Hematopoietic multipotent progenitor cell treated with erythropoietin and hydrocortisone succinate and interleukin-3 and kit ligand, for 8 days (in vitro differentiated cells): ENCODE results near the gene LIMS2.

Experiments used
- DNase-seq: peaks from one replicate; pipeline ENCODE4 v3.0.0-alpha.2; 2015

The LIMS2 gene

DNA sequence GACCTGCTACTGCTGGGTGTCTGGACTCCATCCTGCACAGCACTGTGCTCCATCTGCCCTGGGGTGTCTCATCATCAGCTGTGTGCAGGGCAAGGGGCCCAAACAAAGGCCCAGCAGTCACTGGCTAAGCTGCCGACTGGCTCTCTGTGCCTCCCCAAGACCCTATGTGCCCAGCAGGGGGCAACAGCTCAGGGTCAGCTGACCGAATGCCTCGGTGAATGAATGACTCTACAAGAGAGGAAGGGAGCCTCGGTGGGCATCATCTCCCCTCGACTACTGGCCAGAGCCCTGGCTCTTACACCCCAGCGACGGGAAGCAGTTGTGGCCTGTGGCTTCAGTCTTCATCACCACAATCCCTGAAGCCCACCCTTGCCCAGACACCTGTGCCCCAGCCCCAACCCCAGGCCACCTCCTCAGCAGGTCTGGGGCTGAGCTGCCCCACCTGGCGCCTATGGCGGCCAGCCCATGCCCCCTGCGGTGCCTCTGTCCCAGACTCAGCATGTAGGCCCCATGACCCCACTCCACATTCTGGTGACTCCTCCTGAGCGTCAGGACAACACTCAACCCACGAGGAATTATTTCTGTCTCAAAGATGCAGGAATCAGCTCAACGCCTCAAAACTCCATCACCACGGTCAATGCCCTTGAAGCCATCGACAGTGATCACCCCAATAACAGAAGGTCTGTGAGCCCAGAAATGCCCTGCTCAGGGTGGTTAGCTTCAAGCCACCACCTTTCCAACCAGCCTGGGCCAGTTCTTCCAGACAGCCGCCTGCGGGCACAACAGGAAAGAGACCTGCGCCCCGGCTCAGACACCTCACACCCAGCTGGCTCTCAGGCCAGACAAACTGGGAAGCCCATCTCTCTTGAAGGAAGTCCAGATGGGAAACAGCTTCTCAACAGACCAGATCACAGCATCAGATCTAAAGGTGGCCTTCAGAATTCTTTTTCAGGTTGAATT lies 31.0 kb downstream of the LIMS2 start:
- no peak for DNase-seq

DNA sequence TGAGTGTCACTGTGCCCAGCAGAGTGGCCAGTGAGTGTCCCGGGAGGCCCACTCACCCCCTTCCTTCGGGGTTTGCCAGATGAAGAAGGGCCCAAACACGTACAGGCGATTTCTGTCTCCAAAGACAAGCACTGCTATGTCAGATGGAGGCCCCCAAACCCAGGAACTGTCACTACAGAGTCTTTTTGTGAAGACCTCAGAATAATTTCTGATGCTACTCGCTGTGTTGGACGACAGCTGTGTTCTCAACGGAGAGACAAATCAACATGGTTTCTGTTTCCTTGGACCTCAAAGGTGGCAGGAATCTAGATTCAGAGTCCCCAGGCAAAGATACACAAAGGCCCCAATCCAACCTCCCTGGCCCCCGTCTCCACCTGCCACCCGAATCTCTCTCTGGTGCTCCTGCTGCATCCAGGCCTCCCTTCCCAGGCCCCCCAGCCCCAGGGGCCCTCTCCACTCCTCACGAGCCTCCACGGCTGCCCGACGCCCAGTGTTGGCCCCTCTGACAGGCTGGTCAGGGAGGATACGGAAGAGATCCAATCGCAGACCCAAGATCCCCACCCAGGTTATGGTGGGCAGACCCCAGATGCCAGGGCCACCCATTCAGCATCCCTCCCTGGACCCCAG lies 31.8 kb downstream of the LIMS2 start:
- DNase-seq: no peak

DNA sequence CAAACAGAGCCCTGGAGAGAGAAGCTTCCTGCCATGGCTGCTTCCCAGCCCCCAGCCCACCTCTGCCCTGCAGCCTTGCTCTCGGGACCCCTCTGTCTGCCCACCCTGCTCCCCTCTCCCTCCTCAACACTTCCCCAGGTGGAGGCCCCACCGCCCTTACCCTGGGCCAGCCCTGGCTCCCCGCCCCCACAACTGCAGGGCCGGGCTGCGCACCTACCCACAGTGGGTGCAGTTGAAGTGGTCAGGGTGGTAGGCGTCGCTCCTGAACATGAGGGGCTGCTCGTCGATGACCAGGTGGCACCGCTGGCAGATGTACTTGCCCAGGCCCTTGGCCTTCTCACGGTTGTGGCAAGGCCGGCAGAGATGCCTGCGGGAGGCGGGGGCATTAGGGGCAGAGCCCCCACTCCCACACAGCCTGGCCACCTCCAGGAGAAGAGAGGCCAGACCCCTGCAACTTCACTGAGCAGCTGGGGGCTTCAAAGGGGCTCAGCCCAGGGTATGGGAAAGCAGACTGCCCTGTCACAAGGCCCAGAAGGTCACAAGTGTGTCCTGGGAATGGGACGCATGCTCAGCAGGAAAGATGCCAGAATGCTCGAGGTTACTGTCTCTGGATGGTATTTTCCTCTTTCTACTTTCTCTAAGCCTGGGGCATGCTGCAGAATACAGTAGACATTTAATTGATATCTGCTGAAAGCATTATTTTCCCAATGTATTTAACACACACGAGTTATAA lies 32.5 kb downstream of the LIMS2 start:
- no peak for DNase-seq

DNA sequence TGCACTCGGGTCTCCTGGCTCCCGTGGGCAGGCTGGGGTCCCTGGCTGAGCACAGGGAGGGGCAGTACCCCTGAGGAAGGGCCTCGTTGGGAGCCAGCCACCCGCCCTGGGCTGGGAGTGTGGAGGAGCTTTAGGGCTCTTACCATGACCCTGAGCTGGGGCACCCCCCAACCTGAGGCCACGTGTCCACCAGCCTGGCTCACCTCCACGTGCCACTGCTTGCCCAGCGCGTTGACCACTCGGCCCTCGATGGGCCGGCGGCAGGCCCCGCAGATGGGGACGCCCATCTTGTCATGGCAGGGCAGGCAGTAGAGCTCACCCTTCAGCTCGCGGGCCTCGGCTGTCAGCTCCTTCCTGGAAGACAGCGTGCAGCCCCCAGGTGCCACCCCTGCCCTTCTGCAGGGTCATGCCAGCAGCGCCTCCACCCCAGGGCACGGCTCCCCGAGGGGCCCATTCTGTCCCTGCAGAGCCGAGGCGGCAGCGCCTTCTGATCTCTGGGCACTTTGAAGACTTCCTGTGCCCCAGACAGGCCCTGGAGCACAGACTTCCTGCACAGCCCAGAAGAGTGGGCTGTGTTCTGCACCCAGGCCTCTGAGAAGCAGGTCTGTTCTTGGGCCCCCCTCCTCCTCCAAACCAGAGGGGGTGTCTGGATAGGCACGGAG lies 33.4 kb downstream of the LIMS2 start:
- no peak for DNase-seq

DNA sequence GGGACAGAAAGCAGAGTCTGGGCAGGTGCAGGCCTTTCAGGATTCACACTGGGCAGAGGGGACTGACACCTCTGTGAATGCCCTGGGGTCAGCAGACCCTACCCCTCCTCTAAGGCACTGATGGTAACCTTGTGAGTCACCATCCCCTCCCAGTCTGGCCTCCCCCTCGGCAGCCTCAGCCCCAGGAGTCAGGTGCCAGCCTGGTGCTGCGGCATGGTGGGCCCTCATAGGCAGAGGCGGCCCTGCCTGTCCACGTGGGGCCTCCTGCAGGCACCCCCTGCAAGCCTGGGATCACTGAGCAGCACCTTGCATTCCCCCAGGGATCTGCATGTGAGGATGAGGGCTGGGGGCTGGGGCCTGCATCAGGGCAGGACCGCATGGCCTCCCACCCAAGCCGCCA lies 34.2 kb downstream of the LIMS2 start:
- DNase-seq: no peak

DNA sequence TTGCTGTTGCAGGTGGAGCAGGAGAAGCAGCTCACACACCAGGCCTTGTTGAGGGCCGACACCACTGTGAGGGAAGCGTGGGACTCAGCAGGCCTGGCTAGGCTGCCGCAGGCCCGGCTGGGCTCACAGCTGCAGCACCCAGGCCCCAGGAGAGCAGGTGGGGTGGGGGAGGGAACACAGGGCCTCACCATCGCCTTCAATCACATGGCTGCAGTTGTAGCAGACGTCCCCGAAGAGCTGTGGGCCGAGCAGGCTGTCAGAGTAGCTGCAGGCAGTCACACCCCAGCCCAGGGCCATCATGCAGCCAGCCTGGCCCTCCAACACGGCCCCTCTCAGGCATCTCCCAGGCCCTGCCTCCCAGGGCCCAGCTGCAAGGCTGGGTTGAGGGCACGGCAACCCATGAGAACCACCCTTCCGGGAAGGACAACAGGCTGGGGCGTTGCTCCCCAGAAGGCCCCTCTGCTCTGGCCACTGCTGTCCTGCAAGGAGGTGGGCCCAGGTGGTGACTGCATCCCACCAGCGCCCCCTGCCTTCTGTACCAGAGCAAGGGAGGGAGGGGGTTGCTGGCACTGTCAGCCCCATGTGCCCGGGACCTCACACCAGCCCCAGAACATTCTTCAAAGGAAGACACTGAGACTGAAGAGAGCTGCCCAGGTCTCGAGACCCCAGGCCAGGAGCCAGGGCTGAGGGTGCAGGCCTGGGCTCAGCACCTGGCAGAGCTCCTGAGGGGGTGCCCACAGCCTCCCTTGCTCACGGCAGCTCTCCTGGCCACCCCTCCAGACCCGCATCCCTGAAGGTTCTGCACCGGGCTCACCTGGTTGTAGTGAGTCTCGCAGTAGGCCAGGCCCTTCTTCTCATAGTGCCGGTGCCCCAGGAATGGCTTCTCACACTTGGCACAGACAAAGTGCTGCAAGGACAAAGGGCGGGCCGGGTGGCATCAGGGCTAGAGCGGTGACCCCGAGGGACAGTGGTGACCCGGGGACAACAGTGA lies 35.0 kb downstream of the LIMS2 start:
- DNase-seq: no peak

DNA sequence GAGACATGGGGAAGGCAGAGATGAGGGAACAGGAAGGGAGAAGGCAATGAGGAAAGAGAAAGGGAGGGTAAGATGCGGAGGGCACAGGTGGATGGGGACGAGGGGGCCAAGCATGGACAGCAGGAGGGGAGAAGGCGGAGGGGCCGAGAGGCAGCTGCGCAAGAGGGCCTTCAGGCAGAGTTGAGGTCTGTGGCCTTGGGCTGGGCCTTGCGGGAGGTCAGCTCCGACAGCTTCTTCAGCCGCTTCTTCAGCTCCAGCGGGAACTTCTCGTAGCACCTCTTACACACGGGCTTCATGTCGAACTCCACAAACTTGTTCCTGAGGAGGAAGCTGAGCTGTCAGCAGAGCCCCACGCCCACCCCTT lies 36.2 kb downstream of the LIMS2 start:
- DNase-seq: no peak

DNA sequence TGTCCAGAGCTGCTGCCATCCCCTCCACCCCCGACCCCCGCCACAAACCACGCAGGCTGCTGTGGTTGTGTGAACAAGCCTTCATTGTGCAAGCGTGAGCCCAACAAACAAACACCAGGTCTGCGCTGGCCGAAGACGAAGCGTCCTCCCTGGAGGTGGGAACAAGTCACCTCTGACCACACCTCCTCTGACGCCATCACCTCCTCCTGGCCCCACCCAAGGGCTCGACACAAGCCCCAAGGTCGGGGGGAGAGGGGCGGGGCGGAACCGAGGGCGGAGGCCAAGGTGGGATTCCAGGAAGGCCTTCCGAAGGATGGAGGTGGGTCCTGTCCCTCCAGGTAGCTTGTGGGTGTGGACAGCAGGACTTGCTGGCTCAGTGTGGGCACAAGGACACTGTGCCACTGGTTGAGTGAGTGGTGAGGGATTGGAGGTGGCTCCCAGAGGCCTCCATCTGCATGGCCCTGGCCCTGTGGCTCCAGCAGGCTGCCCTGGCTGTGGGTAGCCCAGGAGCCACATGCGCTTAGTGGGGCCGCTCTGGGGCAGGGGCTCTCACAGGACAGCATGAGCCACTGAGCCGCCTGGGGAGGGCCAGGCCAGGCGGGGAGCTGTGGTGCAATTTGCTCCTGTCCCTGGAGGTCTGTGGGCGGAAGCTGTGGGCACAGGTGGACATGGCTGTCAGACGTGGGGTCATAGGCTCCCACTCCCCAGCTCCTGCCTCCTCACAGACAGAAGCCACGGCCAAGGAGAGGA lies 36.8 kb downstream of the LIMS2 start:
- DNase-seq: no peak

DNA sequence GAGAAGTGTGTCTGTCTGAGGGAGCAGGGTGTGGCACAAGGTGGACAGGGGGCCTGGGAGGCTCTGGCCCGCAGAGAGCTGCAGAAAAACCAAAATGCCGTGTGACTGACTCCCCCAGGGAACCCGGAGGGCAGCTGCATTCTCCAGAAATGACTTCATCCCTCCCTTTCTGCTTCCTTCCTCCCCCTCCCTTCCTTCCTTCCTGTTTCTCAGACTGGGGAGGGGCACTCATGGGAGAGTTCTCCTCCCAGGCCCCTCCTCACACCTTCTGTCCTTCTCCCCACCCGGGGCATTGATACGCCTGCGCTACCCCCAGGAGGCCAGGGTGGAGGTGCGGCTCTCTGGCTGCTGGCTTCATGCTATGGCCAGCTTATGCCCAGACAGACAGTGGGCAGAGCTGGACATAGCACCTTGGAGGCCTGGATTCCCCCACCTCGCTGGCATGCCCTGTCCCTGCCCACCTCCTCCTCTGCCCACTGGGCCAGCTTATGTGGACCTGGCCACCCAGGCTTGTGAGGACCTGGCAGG lies 37.5 kb downstream of the LIMS2 start:
- DNase-seq: no peak

DNA sequence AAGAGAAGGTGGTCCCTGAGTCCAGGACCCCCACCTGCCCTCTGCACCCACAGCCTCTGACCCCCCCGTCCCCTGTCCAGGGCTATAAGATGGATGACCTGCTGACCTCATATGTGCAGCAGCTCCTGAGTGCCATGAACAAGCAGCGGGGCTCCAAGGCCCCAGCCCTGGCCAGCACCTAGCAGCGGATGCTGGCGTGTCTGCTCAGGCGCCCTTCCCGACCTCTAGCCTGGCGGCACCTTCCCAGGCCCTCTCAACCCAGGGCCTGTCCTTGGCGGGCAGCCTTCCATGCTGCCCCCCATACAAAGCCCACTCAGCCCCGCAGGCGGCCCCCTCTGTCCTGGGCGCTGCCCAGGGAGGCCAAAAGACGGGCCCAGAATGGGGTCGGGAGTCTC lies 38.1 kb downstream of the LIMS2 start:
- DNase-seq: no peak

DNA sequence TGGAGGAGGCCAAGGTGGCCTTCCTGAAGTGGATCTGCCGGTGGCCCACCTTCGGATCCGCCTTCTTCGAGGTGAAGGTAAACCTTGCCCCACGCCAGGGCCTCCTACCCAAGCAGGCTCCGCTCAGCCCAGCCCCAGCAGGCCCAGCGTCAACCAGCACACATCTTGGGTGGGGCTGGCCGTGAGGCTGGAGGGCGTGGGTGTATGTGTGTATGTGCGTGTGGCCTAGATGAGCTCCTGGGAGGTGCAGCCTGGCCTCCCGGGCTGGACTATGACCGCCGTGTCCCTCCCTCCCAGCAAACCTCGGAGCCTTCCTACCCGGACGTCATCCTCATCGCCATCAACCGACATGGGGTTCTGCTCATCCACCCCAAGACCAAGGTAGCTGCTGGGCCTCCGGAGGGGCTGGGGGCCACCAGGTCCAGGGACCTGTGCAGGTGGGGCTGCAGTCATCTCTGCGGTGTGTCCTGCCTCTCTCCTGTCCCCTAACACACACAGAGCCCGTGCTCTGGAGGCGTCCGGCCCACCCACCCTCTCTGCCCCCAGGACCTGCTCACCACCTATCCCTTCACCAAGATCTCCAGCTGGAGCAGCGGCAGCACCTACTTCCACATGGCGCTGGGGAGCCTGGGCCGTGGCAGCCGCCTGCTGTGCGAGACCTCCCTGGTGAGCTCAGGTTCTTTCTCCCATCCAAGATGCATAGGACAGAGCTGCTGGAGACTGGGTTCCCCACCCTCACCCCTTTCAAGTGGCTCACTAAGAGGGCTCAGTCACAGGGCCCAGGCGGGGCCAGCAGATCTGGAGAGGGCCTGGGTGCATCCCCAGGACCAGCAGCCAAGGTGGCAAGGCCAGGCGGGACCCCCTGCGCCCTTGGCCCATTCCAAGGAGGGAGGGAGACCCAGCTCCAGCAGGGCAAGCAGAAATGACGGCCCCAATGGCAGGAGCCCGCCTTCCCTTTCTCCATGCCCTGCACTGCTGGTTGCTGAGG lies 38.8 kb downstream of the LIMS2 start:
- no peak for DNase-seq

DNA sequence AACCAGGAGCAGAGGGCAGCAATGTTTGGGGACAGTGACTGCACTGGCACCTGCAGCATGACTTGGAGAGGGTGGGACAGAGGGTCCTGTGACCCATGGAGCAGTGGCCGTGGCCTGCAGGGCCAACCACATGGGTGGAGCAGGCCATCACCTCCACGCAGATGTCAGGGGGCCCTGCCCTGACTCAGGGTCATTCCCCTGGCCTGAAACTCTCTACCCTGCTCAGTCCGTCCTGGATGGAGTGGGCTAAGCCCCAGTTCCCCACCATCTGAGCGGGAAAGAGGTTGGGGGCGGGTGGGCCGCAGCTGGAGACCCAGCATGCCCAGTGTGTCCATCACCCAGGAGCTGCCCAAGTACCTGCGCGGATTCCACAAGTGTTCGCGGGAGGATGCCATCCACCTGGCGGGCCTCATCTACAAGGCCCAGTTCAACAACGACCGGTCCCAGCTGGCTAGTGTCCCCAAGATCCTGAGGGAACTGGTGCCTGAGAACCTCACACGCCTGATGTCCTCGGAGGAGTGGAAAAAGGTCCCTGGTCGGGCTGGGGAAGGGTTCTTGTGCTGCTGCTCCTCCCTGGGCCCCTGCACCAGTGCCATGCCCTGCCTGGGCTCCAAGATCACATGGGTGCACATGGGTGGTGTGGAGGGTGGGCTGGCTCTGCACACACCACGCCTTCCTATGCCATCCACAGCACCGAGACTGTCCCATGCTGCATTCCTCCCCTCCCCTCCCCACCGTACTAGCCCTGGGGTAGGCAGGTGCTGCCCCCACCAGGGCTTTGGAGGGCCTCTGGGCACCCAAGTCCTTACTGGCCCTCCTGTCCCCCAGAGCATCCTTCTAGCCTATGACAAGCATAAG lies 39.7 kb downstream of the LIMS2 start:
- DNase-seq: no peak

DNA sequence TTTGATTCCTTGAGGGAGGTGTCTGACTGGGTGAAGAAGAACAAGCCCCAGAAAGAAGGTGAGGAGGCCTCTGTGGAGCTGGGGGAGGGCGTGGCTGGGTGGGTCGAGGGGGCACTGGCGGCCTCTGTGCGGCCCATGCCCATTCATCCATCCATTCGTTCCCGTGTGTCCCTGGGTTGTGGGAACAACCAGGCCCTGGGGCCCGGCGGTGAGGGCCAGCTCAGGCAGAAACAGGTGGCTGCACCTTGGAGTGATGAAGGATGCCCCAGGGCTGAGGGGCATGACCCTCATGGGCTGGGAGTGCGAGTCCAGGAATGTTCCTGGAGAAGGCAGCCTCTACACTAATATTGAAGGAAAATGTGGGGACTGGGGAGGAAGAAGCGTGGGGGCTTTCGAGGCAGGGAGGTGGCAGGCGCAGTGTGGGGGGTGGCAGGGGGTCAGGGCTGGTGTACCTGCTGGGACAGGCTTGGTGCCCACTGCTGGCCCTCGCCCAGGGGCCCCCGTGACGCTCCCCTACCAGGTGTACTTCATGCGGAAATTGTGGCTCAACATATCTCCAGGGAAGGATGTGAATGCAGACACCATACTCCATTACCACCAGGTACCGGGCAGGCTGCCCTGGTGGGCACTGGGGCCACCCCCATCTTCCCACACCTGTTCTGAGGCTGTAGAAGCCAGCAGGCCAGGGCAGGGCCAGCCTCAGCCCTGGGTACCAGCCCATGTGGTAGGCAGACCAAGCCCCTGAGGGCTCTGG lies 40.5 kb downstream of the LIMS2 start:
- DNase-seq: no peak

DNA sequence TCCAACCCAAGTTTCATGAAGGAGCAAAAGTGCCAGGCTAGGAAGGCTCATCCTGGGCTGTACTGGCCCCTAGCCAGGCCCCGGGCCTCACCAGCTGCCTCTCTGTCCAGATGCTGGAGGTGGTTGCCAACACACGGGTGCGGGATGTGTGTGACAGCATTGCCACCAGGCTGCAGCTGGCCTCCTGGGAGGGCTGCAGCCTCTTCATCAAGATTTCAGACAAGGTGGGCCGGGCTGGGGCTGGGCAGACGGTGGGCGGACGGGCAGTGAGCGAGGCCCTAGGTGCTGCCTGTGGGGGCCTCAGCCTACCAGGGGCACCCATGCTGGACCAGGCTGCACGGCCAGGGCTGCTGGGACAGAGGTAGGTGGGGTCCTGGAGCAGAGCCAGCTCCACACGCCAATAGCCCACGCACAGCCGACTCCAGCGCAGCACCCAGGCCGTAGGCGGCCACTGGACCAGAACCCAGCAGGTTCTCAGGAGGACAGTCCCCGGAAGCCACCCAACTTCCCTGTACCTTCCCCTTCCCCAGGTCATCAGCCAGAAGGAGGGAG lies 41.2 kb downstream of the LIMS2 start:
- DNase-seq: no peak

DNA sequence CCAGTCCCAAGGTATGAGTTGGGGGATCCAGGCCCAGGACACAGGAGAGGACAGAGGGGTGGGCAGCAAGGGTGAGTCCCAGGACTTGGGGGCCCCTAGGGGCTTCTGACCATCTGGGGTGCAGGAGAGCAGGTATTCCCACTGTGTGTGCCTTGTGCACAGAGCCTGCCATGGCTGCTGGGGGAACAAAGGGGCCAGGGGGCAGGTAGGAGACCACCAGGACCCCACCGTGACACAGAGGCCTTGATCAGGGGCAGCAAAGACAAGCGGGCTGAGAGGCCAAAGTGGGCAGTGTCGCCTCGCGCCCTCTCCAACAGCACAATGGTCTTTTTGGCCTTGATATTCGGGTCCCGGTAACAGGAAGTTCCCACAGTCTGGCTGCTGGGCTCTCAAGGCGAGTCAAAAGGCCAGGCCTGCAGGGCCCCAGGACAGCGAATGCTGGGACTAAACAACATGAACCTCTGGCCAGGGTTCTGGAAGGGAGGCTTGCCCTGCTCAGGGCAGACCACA lies 41.7 kb downstream of the LIMS2 start:
- DNase-seq: no peak

DNA sequence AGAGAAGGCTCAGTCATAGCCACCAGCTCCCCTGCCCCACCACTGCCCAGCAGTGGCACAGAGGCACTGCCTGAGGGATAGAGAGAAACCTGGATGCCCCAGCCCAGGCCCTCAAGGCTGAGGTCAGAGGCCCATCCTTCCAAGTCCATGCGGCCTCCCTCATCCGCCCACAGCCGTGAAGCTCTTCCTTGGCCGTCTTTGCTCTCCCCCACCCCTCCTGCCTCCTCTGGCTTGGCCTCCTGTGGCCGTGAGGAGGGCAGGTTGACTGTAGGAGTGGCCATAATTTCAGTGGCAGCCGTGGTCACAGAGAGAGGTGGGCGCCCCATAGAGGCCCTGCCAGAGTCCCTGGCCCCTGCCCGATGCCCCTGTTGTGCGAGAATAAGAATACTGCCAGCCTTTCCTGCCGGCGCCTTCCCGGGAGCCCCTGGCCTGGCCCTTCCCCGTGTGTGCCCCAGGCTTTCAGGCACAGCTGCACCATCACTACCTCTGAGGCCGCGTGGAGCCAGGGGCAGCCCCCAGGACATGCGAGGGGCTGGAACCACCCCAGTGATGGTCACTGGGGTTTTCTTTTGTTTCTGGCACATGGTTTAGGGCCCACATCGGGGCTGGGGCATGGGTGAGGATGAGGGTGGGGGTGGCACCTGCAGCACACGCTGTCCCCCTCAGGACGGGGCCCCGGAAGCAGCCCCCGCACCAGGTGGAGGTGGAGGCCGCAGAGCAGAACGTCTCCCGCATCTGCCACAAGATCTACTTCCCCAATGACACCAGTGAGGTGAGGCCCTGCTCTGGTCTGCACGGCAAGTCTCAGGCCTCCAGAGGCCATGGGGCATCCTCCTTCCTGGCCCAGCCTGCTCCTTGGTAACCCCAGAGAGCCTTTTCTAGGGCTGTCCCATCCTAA lies 42.5 kb downstream of the LIMS2 start:
- DNase-seq: no peak
